Right forelimb (tissue), 1 donor: ENCODE results near the gene LTB4R2.
"Not testable (repeated sequence)": the region's sequence is repeated elsewhere in the genome, so short reads cannot be mapped to it uniquely, and the experiment has no call there.

Experiments used
- DNase-seq: peaks from one replicate; pipeline ENCODE4 v3.0.0-alpha.2; 2018

Gene LTB4R2

GRCh38 chr14:24321212-24321975, 11.5 kb downstream of the LTB4R2 start:
- DNase-seq, result no peak

DNA sequence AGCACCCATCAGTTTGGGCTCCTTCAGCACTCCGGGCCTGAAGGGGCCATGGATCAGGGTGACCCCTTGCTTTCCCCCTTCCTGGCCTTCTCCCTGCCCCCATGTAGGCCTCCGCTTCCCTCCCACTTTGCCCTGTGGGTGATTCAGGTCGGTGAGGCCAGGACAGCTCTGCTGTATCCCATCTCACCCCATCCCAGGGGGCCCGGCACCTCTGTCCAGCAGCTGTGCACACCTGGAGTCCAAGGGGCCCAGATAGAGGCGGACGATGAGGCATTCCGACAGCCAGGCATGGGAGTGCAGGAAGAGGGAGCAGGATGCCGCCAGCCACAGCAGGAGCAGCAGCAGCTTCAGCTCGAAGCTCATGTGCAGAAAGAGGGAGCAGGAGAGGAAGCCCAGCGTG, 12.7 kb downstream of the LTB4R2 start:
- no peak for DNase-seq

- no peak for DNase-seq
These were observed 13.4 kb downstream of the LTB4R2 start for GRCh38 chr14:24323341-24323740.

DNA sequence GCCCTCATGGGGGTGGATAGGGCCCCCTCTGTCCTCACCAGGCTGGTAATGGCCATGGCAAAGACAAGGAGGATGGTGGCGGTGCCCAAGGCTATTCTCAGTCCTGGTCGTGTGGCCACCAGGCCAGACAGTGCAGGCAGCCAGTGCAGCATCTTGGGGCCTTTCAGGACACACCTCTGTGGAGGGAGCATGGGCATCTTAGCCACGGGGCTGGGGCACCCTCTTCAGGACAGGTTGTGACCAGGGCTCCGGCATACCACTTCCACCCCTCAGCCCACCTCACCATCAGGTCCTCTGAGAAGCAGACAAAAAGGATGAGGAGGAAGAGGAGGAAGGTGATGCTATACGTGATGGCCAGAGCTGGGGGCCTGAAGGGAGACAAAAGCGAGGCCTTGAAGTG, 14.1 kb downstream of the LTB4R2 start:
- DNase-seq, result no peak

- DNase-seq, result no peak
These were observed 15.1 kb downstream of the LTB4R2 start for GRCh38 chr14:24325041-24325530.

DNA sequence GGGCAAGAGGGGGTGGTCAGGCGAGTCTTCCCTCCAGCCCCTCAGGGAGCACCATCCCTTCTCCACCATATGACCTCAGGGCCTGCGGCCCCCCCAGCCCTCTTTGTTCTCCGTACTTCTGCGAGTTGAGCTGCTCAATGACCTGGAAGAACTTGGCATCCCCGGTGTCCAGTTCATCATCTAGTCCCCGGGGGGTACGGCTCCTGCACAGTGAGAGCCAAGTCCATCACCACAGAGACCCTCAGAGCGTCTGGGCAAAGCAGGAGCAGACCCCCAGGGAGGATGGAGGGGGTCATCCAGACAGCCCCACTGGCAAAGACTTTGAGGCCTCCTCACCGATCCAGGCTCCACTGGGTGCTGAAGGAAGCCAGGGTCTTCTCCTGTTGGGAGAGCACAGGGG, 16.0 kb downstream of the LTB4R2 start:
- no peak for DNase-seq

DNA sequence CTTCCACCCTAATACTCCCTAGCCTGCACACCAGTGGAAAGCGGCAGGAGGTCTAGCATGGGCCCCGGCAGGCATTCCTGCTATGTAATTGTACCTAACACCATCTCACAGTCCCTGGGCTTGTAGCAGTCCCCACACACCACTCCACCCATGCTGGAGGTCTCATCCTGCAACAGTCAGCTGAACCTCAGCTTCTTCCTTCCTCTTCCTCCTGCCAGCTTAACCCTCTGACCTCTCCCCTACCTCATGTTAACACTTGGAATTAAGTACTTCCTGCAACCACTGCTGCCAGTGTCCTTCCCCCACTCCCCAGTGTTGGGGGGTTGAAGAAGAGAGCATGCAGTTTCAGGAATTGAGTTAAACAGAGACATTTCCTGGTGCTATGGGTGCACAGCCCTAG, 17.4 kb downstream of the LTB4R2 start:
- no peak for DNase-seq

DNA sequence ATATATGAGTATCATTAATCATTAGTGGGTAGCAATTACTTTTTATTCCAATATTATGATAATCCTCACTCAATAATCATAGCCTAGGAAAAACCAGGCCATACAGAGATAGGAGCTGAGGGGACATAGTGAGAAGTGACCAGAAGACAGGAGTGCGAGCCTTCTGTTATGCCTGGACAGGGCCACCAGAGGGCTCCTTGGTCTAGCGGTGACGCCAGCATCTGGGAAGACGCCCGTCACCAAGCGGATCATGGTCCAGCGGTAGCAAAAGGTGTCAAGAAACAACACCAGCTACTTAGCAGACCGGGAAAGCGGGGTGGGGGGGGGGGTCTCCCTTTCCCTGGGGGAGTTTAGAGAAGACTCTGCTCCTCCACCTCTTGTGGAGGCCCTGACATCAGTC, 18.0 kb downstream of the LTB4R2 start:
- DNase-seq, result not testable (repeated sequence)

- no peak for DNase-seq
These were observed 19.2 kb downstream of the LTB4R2 start for GRCh38 chr14:24329073-24329663.

- DNase-seq, result no peak
These were observed 19.8 kb downstream of the LTB4R2 start for GRCh38 chr14:24329736-24330135.

GRCh38 chr14:24330973-24331674, 21.2 kb downstream of the LTB4R2 start:
- DNase-seq, result no peak

DNA sequence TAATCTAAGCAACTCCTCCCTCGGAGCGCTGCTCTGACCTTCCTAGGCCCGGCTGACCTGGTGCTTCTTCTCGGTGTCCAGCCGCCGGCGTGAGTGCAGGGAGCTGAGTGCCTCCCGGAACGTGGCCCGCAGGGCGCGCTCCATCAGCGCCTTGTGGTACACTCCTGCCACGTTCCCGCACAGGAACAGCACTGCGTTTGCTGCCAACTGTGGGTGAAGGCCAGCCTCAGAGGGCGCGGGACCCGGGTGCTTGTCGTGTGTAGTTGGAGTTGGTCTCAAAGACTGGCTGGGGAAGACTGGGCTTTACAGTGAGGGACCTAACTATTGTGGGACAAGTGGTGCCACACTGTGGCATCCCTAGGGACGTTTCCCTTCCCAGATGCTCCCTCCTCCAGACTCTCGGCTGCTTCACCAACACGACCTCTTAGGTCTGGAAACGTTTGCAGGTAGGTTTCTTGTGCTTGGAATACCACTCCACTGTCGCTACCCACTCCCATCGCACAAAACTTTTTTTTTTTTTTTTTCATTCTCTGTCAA, 21.9 kb downstream of the LTB4R2 start:
- no peak for DNase-seq

- DNase-seq, result peak; percentile 68
These were observed 22.5 kb downstream of the LTB4R2 start for GRCh38 chr14:24332268-24332993.

DNA sequence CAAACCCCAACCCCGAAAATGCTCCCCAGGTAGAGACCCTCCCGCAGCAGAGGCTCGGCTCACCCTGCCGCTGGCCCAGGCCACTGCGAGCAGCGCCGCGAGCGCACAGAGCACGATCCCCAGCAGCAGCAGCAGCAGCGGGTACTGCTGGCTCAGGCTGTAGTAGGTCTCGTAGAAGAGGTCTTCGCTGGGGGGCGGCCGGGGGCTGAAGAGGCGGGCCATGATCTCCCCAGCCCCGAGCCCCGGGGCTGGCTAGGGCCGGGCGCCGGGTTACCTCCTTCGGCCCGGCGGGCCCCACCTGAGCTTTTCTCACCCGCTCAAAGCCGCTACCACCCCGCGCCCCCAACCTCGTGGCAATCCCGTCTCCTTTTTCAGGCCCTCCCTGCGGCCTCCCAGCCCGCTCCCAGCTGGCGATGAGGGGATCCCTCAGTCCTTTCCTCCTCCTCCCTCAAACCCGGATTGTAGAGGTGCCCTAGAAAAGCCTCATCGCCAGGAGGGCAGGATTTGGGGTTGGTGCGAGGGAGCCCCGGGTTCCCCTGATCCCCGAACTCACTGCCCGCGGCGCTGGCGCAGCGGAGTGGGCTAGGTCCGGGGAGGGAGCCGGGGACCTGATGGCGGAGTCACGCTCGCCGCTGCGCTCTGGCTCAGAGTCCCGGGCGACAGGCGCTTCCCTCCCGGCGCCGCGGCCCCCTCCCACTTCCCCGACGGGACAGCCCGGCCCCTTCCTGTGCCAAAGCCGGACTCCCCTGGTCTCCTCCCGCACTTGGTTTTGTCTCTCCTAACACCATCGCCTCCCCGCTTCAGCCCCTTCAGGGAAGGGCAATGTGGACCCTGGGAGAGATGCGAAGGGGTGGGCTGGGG, 24.7 kb downstream of the LTB4R2 start, which contains the start of gene ADCY4:
Gene ADCY4 (minus strand): TSS at position 641 of the 861 bp plus-strand sequence. CDS start 419 bp downstream, at position 222.
- DNase-seq, result no peak

GRCh38 chr14:24335461-24336171, 25.7 kb downstream of the LTB4R2 start:
- no peak for DNase-seq

GRCh38 chr14:24337144-24337823, 27.3 kb downstream of the LTB4R2 start:
- DNase-seq, result no peak

DNA sequence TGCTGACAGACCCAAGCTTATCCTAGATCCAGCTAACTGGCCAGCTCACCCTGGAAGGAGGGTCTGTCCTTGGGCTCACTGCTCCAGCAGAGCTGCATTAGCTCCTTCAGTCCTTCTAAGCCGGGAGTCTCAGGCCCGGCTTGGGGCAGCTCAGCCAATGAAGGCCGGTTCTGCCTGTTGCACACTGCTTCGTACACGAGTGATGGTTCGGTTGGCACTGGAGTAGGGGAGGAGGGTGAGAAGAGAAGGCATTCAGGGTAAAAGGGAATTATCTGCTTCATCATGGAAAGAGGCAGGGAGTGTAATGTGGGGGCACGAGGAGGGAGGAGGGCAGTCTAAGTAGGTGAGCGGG, 27.9 kb downstream of the LTB4R2 start:
- no peak for DNase-seq

- DNase-seq, result no peak
These were observed 28.9 kb downstream of the LTB4R2 start for GRCh38 chr14:24338843-24339242.

DNA sequence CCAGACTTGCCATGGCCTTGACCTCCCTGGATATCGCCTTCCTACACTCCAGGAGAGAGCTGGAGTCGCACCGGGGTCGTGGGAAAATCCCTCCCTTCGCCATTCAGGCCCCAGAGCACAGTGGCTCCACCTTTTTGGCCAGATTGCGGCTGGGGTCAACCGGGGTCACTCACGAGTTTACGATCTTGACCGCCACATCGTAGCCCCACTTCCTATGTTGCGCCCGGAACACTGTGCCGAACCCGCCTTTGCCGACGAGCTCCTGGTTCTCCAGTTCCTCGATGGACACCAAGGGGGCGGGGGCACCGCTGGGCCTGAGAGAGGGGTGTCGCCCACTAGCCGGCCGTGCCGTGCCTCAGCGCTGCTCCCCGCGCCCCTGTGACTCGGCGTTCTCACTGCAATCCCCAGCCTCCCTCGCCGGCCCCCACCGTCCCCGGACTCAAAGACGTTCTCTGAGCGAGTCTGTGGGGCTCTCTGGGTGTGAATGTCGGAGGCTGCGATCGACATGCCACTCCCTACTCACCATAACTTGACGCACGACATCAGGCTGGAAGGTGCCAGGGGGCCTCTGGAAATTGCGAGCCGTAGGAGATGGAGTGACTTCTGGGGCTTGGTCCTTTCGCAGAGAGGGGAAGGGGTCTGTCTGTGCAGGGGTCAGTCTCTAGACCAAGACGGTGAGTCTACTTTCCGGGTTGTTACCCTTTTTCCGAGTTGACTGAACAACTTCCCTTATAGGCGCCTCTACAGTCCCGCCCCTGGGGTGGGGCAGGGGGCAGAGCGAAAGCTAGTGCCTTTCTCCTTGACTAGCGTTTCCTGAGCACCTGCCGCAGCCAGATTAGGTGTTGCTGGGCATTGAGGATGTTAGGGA, 29.6 kb downstream of the LTB4R2 start, which contains the start of gene RIPK3:
Gene RIPK3 (minus strand): TSS at position 708 of the 868 bp plus-strand sequence. CDS start 165 bp downstream, at position 543.
- DNase-seq, result no peak
